ENCODE results near the gene SLC44A5. TPM values are rescaled to one million over a fixed set of nuclear protein-coding genes. Genes with fewer than 3 reads are reported as not detected.

The SLC44A5 gene
- total and polyA plus RNA-seq, 9 donors = 0.62 to 2.5 (median 1.1) TPM

DNA sequence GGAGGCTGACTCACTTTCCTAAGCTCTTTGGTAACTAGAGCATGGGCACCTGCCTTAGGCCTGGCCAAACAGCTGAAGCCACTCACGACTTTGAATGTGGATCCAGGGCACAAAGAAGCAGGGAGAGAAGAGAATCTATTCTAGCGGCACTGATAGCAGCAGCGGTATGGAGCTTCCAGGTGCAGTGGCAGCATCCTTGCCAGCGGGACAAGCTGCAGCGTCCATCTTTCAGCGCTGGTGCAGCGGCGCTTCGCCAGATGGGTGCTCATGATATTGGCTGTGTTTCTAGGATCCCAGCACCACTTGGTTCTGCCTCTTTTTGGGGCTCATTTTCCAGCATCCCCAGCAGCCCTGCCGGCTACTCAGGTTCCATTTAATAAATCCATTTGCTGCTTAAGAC is 184.2 kb downstream of the SLC44A5 start:
- TF ChIP-seq, protein P1, sequence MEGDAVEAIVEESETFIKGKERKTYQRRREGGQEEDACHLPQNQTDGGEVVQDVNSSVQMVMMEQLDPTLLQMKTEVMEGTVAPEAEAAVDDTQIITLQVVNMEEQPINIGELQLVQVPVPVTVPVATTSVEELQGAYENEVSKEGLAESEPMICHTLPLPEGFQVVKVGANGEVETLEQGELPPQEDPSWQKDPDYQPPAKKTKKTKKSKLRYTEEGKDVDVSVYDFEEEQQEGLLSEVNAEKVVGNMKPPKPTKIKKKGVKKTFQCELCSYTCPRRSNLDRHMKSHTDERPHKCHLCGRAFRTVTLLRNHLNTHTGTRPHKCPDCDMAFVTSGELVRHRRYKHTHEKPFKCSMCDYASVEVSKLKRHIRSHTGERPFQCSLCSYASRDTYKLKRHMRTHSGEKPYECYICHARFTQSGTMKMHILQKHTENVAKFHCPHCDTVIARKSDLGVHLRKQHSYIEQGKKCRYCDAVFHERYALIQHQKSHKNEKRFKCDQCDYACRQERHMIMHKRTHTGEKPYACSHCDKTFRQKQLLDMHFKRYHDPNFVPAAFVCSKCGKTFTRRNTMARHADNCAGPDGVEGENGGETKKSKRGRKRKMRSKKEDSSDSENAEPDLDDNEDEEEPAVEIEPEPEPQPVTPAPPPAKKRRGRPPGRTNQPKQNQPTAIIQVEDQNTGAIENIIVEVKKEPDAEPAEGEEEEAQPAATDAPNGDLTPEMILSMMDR (IDR thresholded peaks at IDR 0.05) = no peak
- TF ChIP-seq EP300 (IDR thresholded peaks at IDR 0.05) (no peak), POLR2A (IDR thresholded peaks at IDR 0.05) (no peak)

DNA sequence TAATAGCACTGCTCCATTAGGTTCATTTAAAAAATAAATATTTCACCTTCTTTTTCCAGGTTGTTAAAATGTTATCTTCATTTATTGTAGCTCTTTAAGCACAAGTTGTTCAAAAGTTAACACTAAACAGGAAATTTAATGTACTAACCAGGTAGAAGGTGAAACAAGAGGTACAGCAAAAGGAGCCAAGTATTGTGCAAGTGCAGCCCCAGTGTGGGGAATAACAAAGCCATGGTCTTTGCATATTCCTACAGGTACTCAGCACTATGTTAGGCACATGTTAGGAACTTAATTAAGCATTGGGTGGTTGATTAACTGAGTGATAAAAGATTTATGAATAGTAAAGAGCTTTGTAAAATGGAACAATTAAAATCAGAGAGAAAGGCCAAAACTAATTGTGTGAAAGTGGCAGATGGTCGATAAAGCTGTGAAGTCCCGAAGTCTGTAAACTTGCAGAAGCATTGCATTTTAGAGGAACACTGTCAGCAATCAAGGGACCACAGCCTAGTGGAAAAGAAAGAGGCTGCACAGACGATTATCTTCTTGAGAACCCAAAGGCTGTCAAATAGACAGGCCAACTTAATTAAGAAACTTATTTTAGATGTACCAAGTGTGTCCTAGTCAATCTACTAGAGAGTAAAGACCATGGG is 185.8 kb downstream of the SLC44A5 start:
- H3K9me3 ChIP-seq = no peaks in the 10 kb centered on the region
- no peak overlapping the region for H3K27ac ChIP-seq
- no peak for DNase-seq
- no peaks in the 10 kb centered on the region for H3K4me1 ChIP-seq (ENCODE audit: insufficient read depth)
- TF ChIP-seq EP300 (IDR thresholded peaks at IDR 0.05) (no peak), POLR2A (IDR thresholded peaks at IDR 0.05) (no peak)
- TF ChIP-seq, protein P1 (IDR thresholded peaks at IDR 0.05) = no peak
- intact Hi-C loops (cut with DNase I) = no loop called here
- no peaks in the 10 kb centered on the region for H3K36me3 ChIP-seq
- H3K4me3 ChIP-seq = no peak overlapping the region
- H3K27me3 ChIP-seq = no peaks in the 10 kb centered on the region
- 72 to 87% (median 85%) methylated on average over 3 of the region's 3 CpGs for WGBS, 3 donors

More for the DNA sequence above, 184.2 kb downstream of the SLC44A5 start:
- 82 to 91% (median 90%) methylated on average over 10 of the region's 10 CpGs for WGBS, 3 donors
- Histone ChIP-seq H3K27me3 (no peaks in the 10 kb centered on the region), H3K4me3 (no peak overlapping the region), H3K9me3 (no peaks in the 10 kb centered on the region), H3K27ac (no peak overlapping the region), H3K4me1 (ENCODE audit: insufficient read depth) (no peaks in the 10 kb centered on the region), H3K36me3 (no peaks in the 10 kb centered on the region)
- intact Hi-C loops (cut with DNase I) = no loop called here
- DNase-seq = no peak

DNA sequence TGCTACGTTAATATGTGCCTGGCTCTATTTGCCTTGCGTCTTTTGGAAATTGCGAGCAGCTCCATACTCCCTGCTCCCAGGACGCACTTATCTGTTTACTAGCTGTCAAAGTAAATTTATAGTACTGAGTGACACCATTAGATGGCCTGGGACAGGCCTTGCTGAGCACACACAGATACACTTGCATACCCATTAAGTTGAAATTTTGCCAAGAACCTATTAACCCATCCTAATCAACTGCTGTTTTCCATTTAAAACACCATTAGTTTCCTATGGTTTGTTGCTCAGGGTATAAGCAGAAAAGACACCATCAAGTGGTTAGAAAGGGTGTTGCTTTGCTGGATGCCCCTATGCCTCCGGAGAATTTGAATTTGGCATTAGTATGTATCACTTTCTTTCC is 187.3 kb downstream of the SLC44A5 start:
- intact Hi-C loops (cut with DNase I) = no loop called here
- WGBS, 3 donors = 57 to 76% (median 72%) methylated on average over 5 of the region's 5 CpGs

DNA sequence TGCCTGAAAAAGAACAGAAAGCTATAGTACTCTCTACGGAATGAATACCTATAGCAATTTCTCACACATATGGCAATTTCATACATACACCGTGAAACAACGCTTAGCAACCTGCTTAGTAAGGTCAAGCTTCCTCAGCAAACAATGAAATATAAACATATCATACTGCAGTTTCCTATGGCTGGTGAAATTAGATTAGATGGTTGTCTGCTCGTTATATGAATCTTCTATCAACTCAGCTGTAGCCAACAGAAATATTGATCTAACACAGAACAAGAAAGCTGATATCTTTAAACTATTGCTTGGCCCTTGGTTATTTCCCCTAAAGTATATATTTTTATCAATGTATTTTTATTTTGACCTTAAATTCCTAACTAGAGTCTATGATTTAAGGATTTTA is 187.8 kb downstream of the SLC44A5 start:
- Histone ChIP-seq H3K27ac (no peak overlapping the region), H3K4me1 (ENCODE audit: insufficient read depth) (no peaks in the 10 kb centered on the region), H3K36me3 (no peaks in the 10 kb centered on the region), H3K4me3 (no peak overlapping the region), H3K27me3 (no peaks in the 10 kb centered on the region), H3K9me3 (no peaks in the 10 kb centered on the region)
- no peak for DNase-seq
- TF ChIP-seq EP300 (IDR thresholded peaks at IDR 0.05) (no peak), POLR2A (IDR thresholded peaks at IDR 0.05) (no peak)
- TF ChIP-seq, protein P1 (IDR thresholded peaks at IDR 0.05) = no peak
- 76 to 85% (median 77%) methylated on average over 4 of the region's 4 CpGs for WGBS, 3 donors
- intact Hi-C loops (cut with DNase I) = no loop called here

More for the DNA sequence above, 187.3 kb downstream of the SLC44A5 start:
- Histone ChIP-seq H3K27ac (no peak overlapping the region), H3K27me3 (no peaks in the 10 kb centered on the region), H3K4me1 (ENCODE audit: insufficient read depth) (no peaks in the 10 kb centered on the region), H3K36me3 (no peaks in the 10 kb centered on the region), H3K9me3 (no peaks in the 10 kb centered on the region), H3K4me3 (no peak overlapping the region)
- no peak for DNase-seq
- TF ChIP-seq POLR2A (IDR thresholded peaks at IDR 0.05) (no peak), EP300 (IDR thresholded peaks at IDR 0.05) (no peak)
- TF ChIP-seq, protein P1 (IDR thresholded peaks at IDR 0.05) = no peak
